GM20000 (cell line): ENCODE measurements around the gene C2CD5.

ENCODE experiments used
- DNase-seq: peaks from one replicate; pipeline ENCODE4 v3.0.0; 2012; ENCODE audit warnings: low spot score
- CTCF ChIP-seq: IDR thresholded peaks from 2 replicates; pipeline ENCODE4 v1.5.1; 2012; ENCODE audit warnings: mild to moderate bottlenecking, control low read depth; ENCODE audit errors: extremely low read depth, missing control alignments

C2CD5 gene

GRCh38 chr12:22525426-22525825 is 18.9 kb downstream of the C2CD5 start:
- TF ChIP-seq CTCF = no peak
- DNase-seq = no peak

GRCh38 chr12:22518998-22519397 is 25.3 kb downstream of the C2CD5 start:
- TF ChIP-seq CTCF = no peak
- DNase-seq = no peak

GRCh38 chr12:22518060-22518719 is 26.2 kb downstream of the C2CD5 start:
- no peak for TF ChIP-seq CTCF
- no peak for DNase-seq

- DNase-seq = no peak
- TF ChIP-seq CTCF = no peak
These were observed 29.5 kb downstream of the C2CD5 start for GRCh38 chr12:22514875-22515274.

- DNase-seq = no peak
- no peak for TF ChIP-seq CTCF
These were observed 38.5 kb downstream of the C2CD5 start for GRCh38 chr12:22505826-22506225.

GRCh38 chr12:22500100-22500499 is 44.2 kb downstream of the C2CD5 start:
- no peak for TF ChIP-seq CTCF
- no peak for DNase-seq

- no peak for TF ChIP-seq CTCF
- no peak for DNase-seq
These were observed 44.9 kb downstream of the C2CD5 start for GRCh38 chr12:22499445-22499844.
